NB4 (cell line): ENCODE measurements around the gene FCF1.

Source experiments
- CTCF ChIP-seq: IDR thresholded peaks from one replicate; pipeline ENCODE4 v1.5.1; 2012; ENCODE audit warnings: low read depth, low read length
- MAX ChIP-seq: IDR thresholded peaks from 2 replicates; pipeline ENCODE4 v1.6.1; 2011; ENCODE audit warnings: low read depth, low read length
- MYC ChIP-seq: IDR thresholded peaks from 2 replicates; pipeline ENCODE4 v1.6.1; 2011; ENCODE audit warnings: low read depth, low read length
- POLR2A ChIP-seq: IDR thresholded peaks from 2 replicates; pipeline ENCODE4 v1.6.1; 2011; ENCODE audit warnings: mild to moderate bottlenecking; ENCODE audit not compliant: insufficient read length; ENCODE audit errors: extremely low read depth

DNA sequence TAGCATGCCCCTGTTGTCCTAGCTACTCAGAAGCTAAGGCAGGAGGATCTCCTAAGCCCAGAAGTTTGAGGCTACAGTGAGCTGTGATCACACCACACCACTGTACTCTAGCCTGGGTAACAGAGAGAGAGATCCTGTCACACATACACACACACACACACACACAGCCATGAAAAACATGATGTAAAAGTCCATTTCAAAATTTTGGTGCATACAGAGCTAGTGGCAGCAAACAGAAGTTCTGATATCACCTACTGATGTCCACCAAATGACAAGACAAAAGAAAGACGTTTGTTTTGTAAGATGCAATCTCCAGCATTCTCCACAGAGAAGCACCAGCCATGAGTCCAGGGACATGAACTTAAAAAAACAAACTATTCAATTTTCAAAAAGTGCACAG is 15.9 kb upstream of the FCF1 start:
- TF ChIP-seq CTCF (no peak), MYC (no peak), POLR2A (no peak), MAX (no peak)
